GM23248 (cell line): Measurements from ENCODE around the gene AQP2. TPM values are rescaled to one million over a fixed set of nuclear protein-coding genes. Genes with fewer than 3 reads are reported as not detected.

Source experiments
- DNase-seq: peaks from one replicate; pipeline ENCODE4 v3.0.0-alpha.2; 2015
- H2AFZ ChIP-seq: fragments of 200-600 bp; sonication (generic); 2 replicates; pipeline ENCODE4 v1.6.1; 2016; ENCODE audit warnings: antibody characterized with exemption
- H3F3A ChIP-seq: fragments of 200-600 bp; sonication (generic); 2 replicates; pipeline ENCODE4 v1.6.1; 2016; ENCODE audit warnings: mild to moderate bottlenecking, antibody characterized with exemption, mixed run types; ENCODE audit not compliant: insufficient read depth
- H3K27ac ChIP-seq: fragments of 200-600 bp; sonication (generic); 2 replicates; pipeline ENCODE4 v1.5.1; 2016; ENCODE audit warnings: mild to moderate bottlenecking
- H3K27me3 ChIP-seq: fragments of 200-600 bp; sonication (generic); replicated peaks from 2 replicates; pipeline ENCODE4 v1.6.1; 2016; ENCODE audit warnings: mild to moderate bottlenecking; ENCODE audit not compliant: insufficient read depth
- H3K36me3 ChIP-seq: fragments of 200-600 bp; sonication (generic); 2 replicates; pipeline ENCODE4 v1.6.1; 2016; ENCODE audit warnings: low read depth, mild to moderate bottlenecking
- H3K4me1 ChIP-seq: fragments of 200-600 bp; sonication (generic); 2 replicates; pipeline ENCODE4 v1.6.1; 2016; ENCODE audit warnings: mild to moderate bottlenecking; ENCODE audit not compliant: insufficient read depth
- H3K4me2 ChIP-seq: fragments of 200-600 bp; sonication (generic); one replicate; pipeline ENCODE4 v1.6.1; 2016; ENCODE audit warnings: mild to moderate bottlenecking; ENCODE audit not compliant: unreplicated experiment
- H3K4me3 ChIP-seq: fragments of 200-600 bp; sonication (generic); 2 replicates; pipeline ENCODE4 v1.5.1; 2016; ENCODE audit warnings: mild to moderate bottlenecking
- H3K79me2 ChIP-seq: fragments of 200-600 bp; sonication (generic); 2 replicates; pipeline ENCODE4 v1.6.1; 2016; ENCODE audit warnings: mild to moderate bottlenecking; ENCODE audit not compliant: insufficient read depth
- H3K9ac ChIP-seq: fragments of 200-600 bp; sonication (generic); 2 replicates; pipeline ENCODE4 v1.6.1; 2016; ENCODE audit warnings: mild to moderate bottlenecking
- H3K9me2 ChIP-seq: fragments of 200-600 bp; sonication (generic); 2 replicates; pipeline ENCODE4 v1.6.1; 2016; ENCODE audit warnings: mixed run types, mild to moderate bottlenecking, moderate library complexity; ENCODE audit not compliant: insufficient read depth
- H3K9me3 ChIP-seq: fragments of 200-600 bp; sonication (generic); one replicate; pipeline ENCODE4 v1.6.1; 2017; ENCODE audit warnings: low read depth
- H4K20me1 ChIP-seq: fragments of 200-600 bp; sonication (generic); 2 replicates; pipeline ENCODE4 v1.6.0; 2016; ENCODE audit not compliant: insufficient read depth
- EZH2 ChIP-seq: fragments of 200-600 bp; sonication (generic); IDR thresholded peaks from 2 replicates; pipeline ENCODE4 v1.6.1; 2018; ENCODE audit warnings: antibody characterized with exemption, mild to moderate bottlenecking; ENCODE audit not compliant: insufficient read depth, poor library complexity, severe bottlenecking
- EZH2phosphoT487 ChIP-seq: fragments of 200-600 bp; sonication (generic); IDR thresholded peaks from 2 replicates; pipeline ENCODE4 v1.6.1; 2018; ENCODE audit warnings: antibody characterized with exemption, moderate library complexity, mild to moderate bottlenecking, low read depth; ENCODE audit not compliant: insufficient read depth
- WGBS, 2 experiments: methylation state at CpG; one replicate each; pipeline ENCODE4 v1.1.6; 2015 to 2017; ENCODE audit warnings: low lambda C conversion rate in 2 of 2, low coverage in 1 of 2; ENCODE audit errors: missing lambda C conversion rate in 2 of 2; 5-methylcytosine and 5-hydroxymethylcytosine counted together
- in situ Hi-C: fragments of 300-500 bp; cut with MboI; formaldehyde crosslinking; loops from 2 replicates; pipeline ENCODE4 v1.15.0; 2020
- polyA plus RNA-seq: library from polyadenylated mRNA; unstranded; fragments of >200 nt; fragmentation: Nextera tagmentation; extraction: Ambion mirVana; gene quantifications from 2 replicates; pipeline ENCODE4 v1.2.1, GENCODE V29; 2016
- total RNA-seq: library from RNA; depleted of rRNA; stranded (reverse); fragments of >200 nt; shearing (Covaris generic); gene quantifications from 2 replicates; pipeline ENCODE4 v1.2.3, GENCODE V29; 2014

The AQP2 gene
- total and polyA plus RNA-seq, 2 experiments from 2014 or later, result not detected

DNA sequence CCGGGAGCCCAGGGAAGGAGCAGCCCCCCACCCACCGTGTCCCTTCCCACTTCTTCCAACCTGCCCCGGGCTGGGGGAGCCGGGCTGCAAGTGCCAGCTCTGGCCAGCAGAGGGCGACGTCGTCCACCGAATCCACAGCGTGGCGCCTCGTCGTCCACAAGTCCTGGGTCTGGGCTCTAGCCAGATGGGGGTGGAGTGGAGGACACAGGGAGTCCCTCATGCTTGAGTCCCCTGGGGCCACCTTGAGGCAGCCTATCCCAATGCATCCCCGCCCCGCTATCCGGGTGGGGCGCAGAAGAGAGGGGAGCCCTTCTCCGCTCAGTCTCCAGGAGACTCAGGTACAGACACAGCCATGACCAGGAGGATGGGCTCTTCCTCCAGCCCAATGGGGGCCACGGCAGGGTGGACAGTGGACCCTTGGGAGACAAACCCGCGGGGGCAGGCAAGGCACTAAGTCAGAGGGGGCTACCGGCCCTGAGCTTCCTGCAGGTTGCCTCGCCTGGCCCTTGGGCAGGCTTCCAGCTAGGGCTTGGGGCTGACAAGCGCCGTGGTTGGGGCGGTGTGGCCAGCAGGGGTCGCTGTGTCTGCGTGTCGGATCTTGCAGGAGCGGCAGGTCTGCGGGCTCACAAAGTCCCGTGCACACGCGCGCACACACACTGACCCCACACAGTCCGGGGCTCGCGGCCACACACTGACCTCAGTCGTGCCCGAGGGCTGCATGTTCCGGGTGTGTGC is 16.7 kb downstream of the AQP2 start:
- Histone ChIP-seq H3K27ac (no peak overlapping the region), H3K9ac (peak overlapping the region; percentile 32; the same call in 1 of the 2 replicates), H3K27me3 (peaks cover 18% of the 10 kb centered on the region), H3F3A (no peaks in the 10 kb centered on the region), H2AFZ (peak overlapping the region; percentile 84), H4K20me1 (no peaks in the 10 kb centered on the region), H3K79me2 (no peaks in the 10 kb centered on the region), H3K36me3 (no peaks in the 10 kb centered on the region), H3K4me3 (peak overlapping the region; percentile 72), H3K9me3 (no peaks in the 10 kb centered on the region), H3K9me2 (no peaks in the 10 kb centered on the region), H3K4me1 (no peaks in the 10 kb centered on the region), H3K4me2 (peak overlapping the region; percentile 87)
- TF ChIP-seq EZH2phosphoT487 (no peak), EZH2 (no peak)
- in situ Hi-C loops, result loop anchor here (5.0 kb wide), 1 partner anchor 90 kb away; the partner anchor contains the start of gene ASIC1
- 0 to 1% methylated on average over 31 to 33 of the region's 40 CpGs for WGBS, 2 experiments
- DNase-seq, result peak; percentile 89

DNA sequence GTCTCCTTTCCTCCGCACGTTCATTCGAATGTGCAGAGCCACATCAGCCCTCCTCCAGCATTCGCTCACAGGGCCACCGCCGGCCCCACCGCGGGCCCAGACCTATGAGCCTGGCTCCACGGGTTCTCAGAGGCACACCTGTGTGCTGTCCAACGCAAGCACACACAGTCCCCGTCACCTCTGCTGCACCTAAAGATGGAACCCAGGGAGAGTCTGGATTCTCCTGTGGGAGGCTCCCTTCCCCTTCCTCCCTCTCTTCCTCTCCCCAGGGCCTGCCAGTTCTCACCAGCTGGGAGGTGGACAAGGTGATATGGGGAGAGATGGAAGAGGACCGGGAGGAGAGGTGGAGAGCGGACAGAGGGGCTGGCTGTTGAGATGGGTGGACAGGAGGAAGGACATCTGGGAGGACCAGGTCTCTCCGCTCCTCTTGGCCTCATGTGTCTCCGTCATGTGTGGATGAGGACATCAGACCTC is 17.3 kb downstream of the AQP2 start:
- peaks cover 15% of the 10 kb centered on the region for H3K27me3 ChIP-seq
- no peaks in the 10 kb centered on the region for H3K9me2 ChIP-seq
- no peaks in the 10 kb centered on the region for H4K20me1 ChIP-seq
- H3K79me2 ChIP-seq, result no peaks in the 10 kb centered on the region
- H3K4me1 ChIP-seq, result no peaks in the 10 kb centered on the region
- H3K9ac ChIP-seq, result no peak overlapping the region
- H3K27ac ChIP-seq, result no peak overlapping the region
- H3K4me3 ChIP-seq, result peak overlapping the region; percentile 72
- H3K9me3 ChIP-seq, result no peaks in the 10 kb centered on the region
- TF ChIP-seq EZH2 (no peak), EZH2phosphoT487 (no peak)
- H2AFZ ChIP-seq, result peak overlapping the region; percentile 84
- no peak for DNase-seq
- peak overlapping the region; percentile 87 for H3K4me2 ChIP-seq
- 25 to 30% methylated on average over 15 of the region's 15 CpGs for WGBS, 2 experiments
- in situ Hi-C loops, result loop anchor here (5.0 kb wide), 1 partner anchor 89 kb away; the partner anchor contains the start of gene ASIC1
- no peaks in the 10 kb centered on the region for H3F3A ChIP-seq
- H3K36me3 ChIP-seq, result no peaks in the 10 kb centered on the region

DNA sequence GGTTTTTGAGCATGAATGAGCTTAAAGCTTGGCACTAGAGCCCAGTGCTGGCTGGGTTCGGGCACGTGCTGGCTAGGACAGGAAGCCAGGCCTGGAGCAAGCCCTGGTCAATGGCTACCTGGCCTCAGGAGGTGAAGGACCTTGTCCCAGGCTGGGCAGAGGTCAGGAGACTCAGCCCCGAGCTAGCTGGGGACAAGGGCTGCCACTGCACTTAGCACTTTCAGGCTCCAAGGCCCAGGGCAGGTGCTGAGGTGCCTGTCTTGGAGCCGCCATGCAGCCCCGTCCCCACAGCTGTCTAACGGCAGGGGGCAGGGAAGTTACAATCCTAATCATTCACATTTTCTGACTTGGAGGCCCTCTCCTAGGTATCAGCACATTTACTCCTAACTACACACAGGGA is 17.9 kb downstream of the AQP2 start:
- Histone ChIP-seq H3K27me3 (peaks cover 15% of the 10 kb centered on the region), H3K9ac (no peak overlapping the region), H4K20me1 (no peaks in the 10 kb centered on the region), H3K4me1 (no peaks in the 10 kb centered on the region), H3K79me2 (no peaks in the 10 kb centered on the region), H2AFZ (no peak overlapping the region), H3K36me3 (no peaks in the 10 kb centered on the region), H3K9me2 (no peaks in the 10 kb centered on the region), H3K4me2 (no peak overlapping the region), H3K4me3 (no peak overlapping the region), H3K9me3 (no peaks in the 10 kb centered on the region), H3K27ac (no peak overlapping the region), H3F3A (no peaks in the 10 kb centered on the region)
- no peak for DNase-seq
- in situ Hi-C loops, result loop anchor here (5.0 kb wide), 1 partner anchor 89 kb away; the partner anchor contains the start of gene ASIC1
- TF ChIP-seq EZH2 (no peak), EZH2phosphoT487 (no peak)
- 87 to 93% methylated on average over 6 of the region's 6 CpGs for WGBS, 2 experiments

DNA sequence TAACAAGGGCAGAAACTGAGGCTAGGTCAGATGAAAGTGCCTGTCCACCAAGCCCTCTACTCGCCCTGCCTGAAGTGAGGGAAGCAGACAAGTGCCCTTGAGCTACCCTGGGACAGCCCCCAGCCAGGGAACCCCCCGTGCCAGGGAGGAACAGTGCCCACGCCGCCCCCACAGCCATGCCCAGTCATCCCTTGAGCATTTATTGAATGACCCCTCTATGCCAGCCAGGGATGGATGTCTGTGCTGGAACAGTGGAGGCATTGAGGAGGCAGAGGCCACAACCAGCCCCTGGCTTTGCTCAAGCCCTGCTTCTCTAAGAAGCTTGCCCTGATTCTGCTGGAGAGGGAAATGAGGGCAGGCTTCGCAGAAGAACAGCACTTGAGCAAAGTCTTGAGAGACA is 18.5 kb downstream of the AQP2 start:
- Histone ChIP-seq H2AFZ (no peak overlapping the region), H3F3A (no peaks in the 10 kb centered on the region), H3K79me2 (no peaks in the 10 kb centered on the region), H3K9me3 (no peaks in the 10 kb centered on the region), H3K27ac (no peak overlapping the region), H3K4me1 (no peaks in the 10 kb centered on the region), H3K9me2 (no peaks in the 10 kb centered on the region), H3K27me3 (peaks cover 15% of the 10 kb centered on the region), H4K20me1 (no peaks in the 10 kb centered on the region), H3K4me2 (no peak overlapping the region), H3K9ac (no peak overlapping the region), H3K36me3 (no peaks in the 10 kb centered on the region), H3K4me3 (no peak overlapping the region)
- TF ChIP-seq EZH2phosphoT487 (no peak), EZH2 (no peak)
- WGBS, 2 experiments, result 58 to 59% methylated on average over 4 to 5 of the region's 5 CpGs
- in situ Hi-C loops, result loop anchor here (5.0 kb wide), 1 partner anchor 88 kb away; the partner anchor contains the start of gene ASIC1
- DNase-seq, result no peak
